Vagina (tissue), 2 donors: Measurements from ENCODE around the gene CCDC68. TPM values are rescaled to one million over a fixed set of nuclear protein-coding genes. Genes with fewer than 3 reads are reported as not detected.

Experiments used
- DNase-seq, 2 donors: peaks; one replicate each; pipeline ENCODE4 v3.0.0-alpha.2; 2017; ENCODE audit errors: extremely low spot score in 2 of 2
- H3K27ac ChIP-seq: fragments of 200-600 bp; sonication (generic); one replicate; pipeline ENCODE4 v1.5.1; 2019
- H3K27me3 ChIP-seq: fragments of 200-600 bp; sonication (generic); one replicate; pipeline ENCODE4 v1.5.1; 2019
- H3K36me3 ChIP-seq, 2 donors: fragments of 200-600 bp; sonication (generic); one replicate each; pipeline ENCODE4 v1.5.1; 2017 to 2019
- H3K4me1 ChIP-seq: fragments of 200-600 bp; sonication (generic); one replicate; pipeline ENCODE4 v1.5.1; 2019
- H3K4me3 ChIP-seq, 2 donors: fragments of 200-600 bp; sonication (generic); 1 replicate in 1 of 2; 2 replicates in 1 of 2; pipeline ENCODE4 v1.5.1; 2016 to 2019
- H3K9me3 ChIP-seq: fragments of 200-600 bp; sonication (generic); one replicate; pipeline ENCODE4 v1.5.1; 2019
- POLR2A ChIP-seq, 2 donors: fragments of 450-650 bp; IDR thresholded peaks; one replicate each; pipeline ENCODE4 v1.6.1; 2017; ENCODE audit warnings: antibody characterized with exemption in 2 of 2, mild to moderate bottlenecking in 2 of 2, moderate library complexity in 2 of 2
- POLR2AphosphoS5 ChIP-seq, 2 donors: sonication (generic); formaldehyde crosslinking; IDR thresholded peaks; one replicate each; pipeline ENCODE4 v1.9.0; 2017; ENCODE audit warnings: antibody characterized with exemption in 2 of 2, mild to moderate bottlenecking in 2 of 2, low read depth in 1 of 2; ENCODE audit not compliant: insufficient read depth in 1 of 2
- intact Hi-C: fragments of 100-400 bp; cut with DNase I; formaldehyde crosslinking; loops from one replicate; pipeline ENCODE4 v1.15.1; 2023
- total RNA-seq: library from RNA; depleted of rRNA; stranded (reverse); fragments of >200 nt; gene quantifications from one replicate; pipeline ENCODE4 v1.2.3, GENCODE V29; 2016
- TF ChIP-seq, protein P1 (sequence below), 3 experiments: fragments of 450-650 bp in 2 of 3; fragments of 200-600 bp in 1 of 3; sonication (generic) in 1 of 3; IDR thresholded peaks; one replicate each; pipeline ENCODE4 v1.5.1; 2017 to 2019; ENCODE audit warnings: antibody characterized with exemption in 3 of 3, mild to moderate bottlenecking in 2 of 3, moderate library complexity in 2 of 3

The CCDC68 gene
- total RNA-seq, 1 donor from 2014 or later: 8.1 TPM

DNA sequence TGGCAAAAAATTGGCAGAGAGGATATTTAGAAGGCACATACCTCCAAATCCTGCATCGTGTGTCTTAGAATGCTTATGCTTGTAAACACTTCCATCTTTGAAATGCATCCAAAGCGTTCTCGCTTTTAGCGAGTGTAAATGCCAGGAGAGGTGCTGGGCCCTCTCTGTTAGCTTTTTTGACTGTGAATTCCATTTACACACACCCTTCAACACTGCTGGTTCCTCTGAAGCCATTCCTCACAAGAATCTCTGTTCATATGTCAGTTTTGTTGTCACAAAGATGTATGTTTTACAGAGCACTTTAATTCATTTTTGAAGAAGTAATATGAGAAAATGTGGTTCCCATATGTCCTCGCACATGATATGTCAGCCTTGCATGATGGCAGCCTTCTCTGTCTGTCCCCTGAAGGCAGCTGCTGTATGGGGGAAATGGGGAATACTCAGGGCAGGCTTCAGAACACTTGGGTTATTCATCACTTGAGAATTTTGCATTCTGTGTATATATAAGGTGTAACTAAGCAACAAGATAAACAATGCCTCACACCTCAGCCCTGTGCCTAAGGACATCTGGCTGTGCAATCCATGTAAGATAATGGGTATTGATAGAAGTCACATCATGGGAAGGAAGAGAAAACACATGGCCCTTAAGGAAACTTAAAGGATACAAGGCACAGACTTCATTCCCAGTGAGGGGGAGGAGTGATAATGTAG is 78.7 kb downstream of the CCDC68 start:
- H3K4me1 ChIP-seq: no peaks in the 10 kb centered on the region
- no peak for TF ChIP-seq POLR2AphosphoS5 (IDR thresholded peaks at IDR 0.05; ENCODE audit: insufficient read depth in 1 of 2, low read depth in 1 of 2)
- no peaks in the 10 kb centered on the region for H3K36me3 ChIP-seq
- H3K9me3 ChIP-seq: no peaks in the 10 kb centered on the region
- H3K27me3 ChIP-seq: no peaks in the 10 kb centered on the region
- no peak overlapping the region for H3K4me3 ChIP-seq
- no peak for DNase-seq
- no peak overlapping the region for H3K27ac ChIP-seq
- intact Hi-C loops: no loop called here

DNA sequence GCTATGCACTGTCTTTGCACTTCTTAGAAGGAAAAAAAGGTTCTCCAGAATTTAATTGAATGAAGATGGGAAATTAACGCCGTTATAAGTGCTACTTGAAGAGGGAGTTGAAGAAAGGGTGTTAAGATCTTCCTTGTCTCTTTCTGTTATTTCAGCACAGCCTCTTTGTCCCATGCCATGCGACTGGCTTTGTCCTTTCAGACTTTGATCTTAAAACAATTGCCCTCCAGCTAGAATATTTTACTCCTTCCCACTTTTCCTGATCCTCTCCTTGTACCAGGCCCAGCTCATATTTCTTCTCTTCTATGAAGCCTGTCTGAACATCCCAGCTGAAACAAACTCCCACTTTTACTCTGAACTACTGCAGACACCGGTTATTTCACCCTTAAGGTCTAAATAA is 79.6 kb downstream of the CCDC68 start:
- Histone ChIP-seq H3K9me3 (no peaks in the 10 kb centered on the region), H3K4me3 (no peak overlapping the region), H3K36me3 (no peaks in the 10 kb centered on the region), H3K4me1 (no peaks in the 10 kb centered on the region), H3K27ac (no peak overlapping the region), H3K27me3 (no peaks in the 10 kb centered on the region)
- TF ChIP-seq POLR2A (IDR thresholded peaks at IDR 0.05) (no peak), POLR2AphosphoS5 (IDR thresholded peaks at IDR 0.05; ENCODE audit: insufficient read depth in 1 of 2, low read depth in 1 of 2) (no peak)
- TF ChIP-seq, protein P1, sequence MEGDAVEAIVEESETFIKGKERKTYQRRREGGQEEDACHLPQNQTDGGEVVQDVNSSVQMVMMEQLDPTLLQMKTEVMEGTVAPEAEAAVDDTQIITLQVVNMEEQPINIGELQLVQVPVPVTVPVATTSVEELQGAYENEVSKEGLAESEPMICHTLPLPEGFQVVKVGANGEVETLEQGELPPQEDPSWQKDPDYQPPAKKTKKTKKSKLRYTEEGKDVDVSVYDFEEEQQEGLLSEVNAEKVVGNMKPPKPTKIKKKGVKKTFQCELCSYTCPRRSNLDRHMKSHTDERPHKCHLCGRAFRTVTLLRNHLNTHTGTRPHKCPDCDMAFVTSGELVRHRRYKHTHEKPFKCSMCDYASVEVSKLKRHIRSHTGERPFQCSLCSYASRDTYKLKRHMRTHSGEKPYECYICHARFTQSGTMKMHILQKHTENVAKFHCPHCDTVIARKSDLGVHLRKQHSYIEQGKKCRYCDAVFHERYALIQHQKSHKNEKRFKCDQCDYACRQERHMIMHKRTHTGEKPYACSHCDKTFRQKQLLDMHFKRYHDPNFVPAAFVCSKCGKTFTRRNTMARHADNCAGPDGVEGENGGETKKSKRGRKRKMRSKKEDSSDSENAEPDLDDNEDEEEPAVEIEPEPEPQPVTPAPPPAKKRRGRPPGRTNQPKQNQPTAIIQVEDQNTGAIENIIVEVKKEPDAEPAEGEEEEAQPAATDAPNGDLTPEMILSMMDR (IDR thresholded peaks at IDR 0.05): no peak
- intact Hi-C loops: no loop called here
- DNase-seq: no peak

DNA sequence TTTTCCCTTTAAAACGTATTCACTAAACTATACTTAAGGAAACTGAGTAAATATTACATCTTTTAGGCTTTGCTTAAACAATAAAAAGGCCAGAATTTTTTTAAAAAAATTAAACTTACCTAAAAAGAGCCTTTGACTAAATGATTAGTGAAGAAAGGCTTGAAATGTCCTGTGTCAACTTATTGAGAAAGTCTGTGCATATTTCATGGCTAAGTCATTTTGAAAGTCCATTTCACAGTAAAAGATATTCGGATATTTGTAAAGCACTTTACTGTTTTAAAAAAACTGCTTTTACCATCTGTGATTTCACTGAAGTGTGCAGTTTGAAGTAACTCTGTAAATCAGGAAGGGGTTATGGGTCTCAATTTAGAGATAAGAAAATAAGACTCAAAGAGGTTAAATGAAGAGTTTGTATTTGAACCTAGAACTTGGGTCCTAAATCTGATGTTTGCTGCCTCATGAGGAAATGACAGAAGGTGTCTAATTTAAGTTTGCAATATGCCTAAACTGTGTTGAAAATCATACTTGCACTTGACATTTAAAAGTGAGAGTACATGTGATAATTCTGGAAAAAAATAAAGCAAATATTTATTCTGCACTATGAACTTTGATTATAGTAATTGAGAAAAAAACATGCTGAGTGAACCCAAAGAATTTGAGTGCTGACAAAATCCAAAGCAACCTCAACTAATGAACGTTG is 80.5 kb downstream of the CCDC68 start:
- no peak overlapping the region for H3K4me3 ChIP-seq
- no peak overlapping the region for H3K27ac ChIP-seq
- no peaks in the 10 kb centered on the region for H3K9me3 ChIP-seq
- no peaks in the 10 kb centered on the region for H3K4me1 ChIP-seq
- no peaks in the 10 kb centered on the region for H3K27me3 ChIP-seq
- DNase-seq: no peak
- no peak for TF ChIP-seq POLR2AphosphoS5 (IDR thresholded peaks at IDR 0.05; ENCODE audit: insufficient read depth in 1 of 2, low read depth in 1 of 2)
- TF ChIP-seq, protein P1 (IDR thresholded peaks at IDR 0.05): no peak
- H3K36me3 ChIP-seq: no peaks in the 10 kb centered on the region
- intact Hi-C loops: no loop called here

DNA sequence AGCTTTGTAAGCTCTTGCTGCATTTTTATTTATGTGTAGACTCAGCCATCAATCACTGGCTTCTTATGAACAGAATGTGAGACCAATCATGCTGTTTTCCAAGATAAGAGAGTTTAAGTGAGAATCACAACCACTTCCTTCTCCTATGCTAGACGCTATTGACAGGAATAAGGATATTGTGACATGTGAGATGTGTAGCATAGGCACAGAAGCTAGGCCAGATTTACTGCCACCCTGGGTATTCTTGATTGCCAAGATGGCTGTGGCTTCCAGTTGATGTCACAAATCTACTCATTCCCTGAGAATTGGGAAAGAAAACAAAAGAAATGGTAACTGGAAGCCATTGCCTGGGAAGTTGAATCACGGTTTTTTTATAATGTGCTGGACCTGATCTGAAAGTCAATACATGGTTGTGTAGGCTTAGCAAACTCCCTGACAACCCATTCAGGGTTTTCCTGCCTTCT is 81.1 kb downstream of the CCDC68 start:
- no peaks in the 10 kb centered on the region for H3K4me1 ChIP-seq
- no peaks in the 10 kb centered on the region for H3K27me3 ChIP-seq
- TF ChIP-seq, protein P1 (IDR thresholded peaks at IDR 0.05): no peak
- TF ChIP-seq POLR2A (IDR thresholded peaks at IDR 0.05) (no peak), POLR2AphosphoS5 (IDR thresholded peaks at IDR 0.05; ENCODE audit: insufficient read depth in 1 of 2, low read depth in 1 of 2) (no peak)
- H3K27ac ChIP-seq: no peak overlapping the region
- intact Hi-C loops: no loop called here
- DNase-seq: no peak
- H3K36me3 ChIP-seq: no peaks in the 10 kb centered on the region
- no peaks in the 10 kb centered on the region for H3K9me3 ChIP-seq
- H3K4me3 ChIP-seq: no peak overlapping the region

DNA sequence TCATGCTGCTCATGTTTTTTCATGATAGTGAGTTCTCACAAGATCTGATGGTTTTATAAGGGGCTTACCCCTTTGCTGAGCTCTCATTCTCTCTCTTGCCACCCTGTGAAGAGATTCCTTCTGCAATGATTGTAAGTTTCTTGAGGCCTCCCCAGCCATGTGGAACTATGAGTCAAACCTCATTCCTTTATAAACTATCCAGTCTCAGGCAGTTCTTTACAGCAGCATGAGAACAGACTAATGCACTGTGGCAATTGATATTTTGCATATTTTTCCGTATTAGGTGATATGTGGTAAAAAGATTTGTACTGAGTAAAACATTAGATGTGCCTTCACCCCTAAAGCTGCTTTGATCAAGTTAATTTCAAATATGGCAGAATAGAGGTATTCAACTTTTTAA is 82.2 kb downstream of the CCDC68 start:
- TF ChIP-seq POLR2AphosphoS5 (IDR thresholded peaks at IDR 0.05; ENCODE audit: insufficient read depth in 1 of 2, low read depth in 1 of 2): no peak
- no peak for TF ChIP-seq POLR2A (IDR thresholded peaks at IDR 0.05)
- TF ChIP-seq, protein P1 (IDR thresholded peaks at IDR 0.05): no peak
- Histone ChIP-seq H3K27me3 (no peaks in the 10 kb centered on the region), H3K27ac (no peak overlapping the region), H3K36me3 (no peaks in the 10 kb centered on the region), H3K4me1 (no peaks in the 10 kb centered on the region), H3K9me3 (no peaks in the 10 kb centered on the region), H3K4me3 (no peak overlapping the region)
- DNase-seq: no peak
- intact Hi-C loops: no loop called here
